ENCODE measurements around the gene DDAH2. TPM values are rescaled to one million over a fixed set of nuclear protein-coding genes. Genes with fewer than 3 reads are reported as not detected.

Gene DDAH2
- total RNA-seq, 6 donors from 2014 or later, result 46.6 to 157 (median 83.7) TPM

GRCh38 chr6:31723245-31723979 is 5.7 kb downstream of the DDAH2 start, which contains the start of gene MPIG6B:
TSS of gene MPIG6B (plus strand) at chr6:31723373. CDS start at chr6:31723384, 11 bp downstream.
- DNase-seq, result no peak
- 69 to 81% methylated on average over 29 to 42 of the region's 46 CpGs for WGBS, 2 donors
- TF ChIP-seq CTCF (IDR thresholded peaks at IDR 0.05), result no peak
- TF ChIP-seq EP300 (IDR thresholded peaks at IDR 0.05), result no peak
- TF ChIP-seq POLR2AphosphoS5 (IDR thresholded peaks at IDR 0.05), result no peak
- TF ChIP-seq POLR2A (IDR thresholded peaks at IDR 0.05), result no peak

DNA sequence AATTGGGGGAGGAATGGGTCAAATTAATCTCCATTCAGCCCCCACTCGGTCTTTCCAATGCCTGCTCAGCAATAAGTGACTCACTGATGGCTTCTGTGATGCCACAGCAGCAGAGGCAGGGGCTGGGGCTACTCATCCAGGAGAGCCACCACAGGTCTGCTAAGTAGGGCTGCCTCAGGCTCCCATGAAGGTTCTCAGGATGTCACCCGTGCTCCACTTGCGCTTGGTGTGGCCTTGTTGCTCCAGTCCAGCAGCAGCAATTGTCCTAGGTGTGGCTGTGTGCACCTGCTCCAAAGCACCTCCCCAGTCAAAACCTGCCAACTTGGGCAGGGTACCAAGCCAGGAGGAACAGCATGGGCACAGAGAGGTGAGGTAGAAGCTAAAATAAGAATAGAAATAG is 6.9 kb downstream of the DDAH2 start:
- no peaks in the 10 kb centered on the region for H3K27me3 ChIP-seq
- H3K9me3 ChIP-seq, result no peaks in the 10 kb centered on the region
- WGBS, 2 donors, result 91% methylated on average over 3 of the region's 3 CpGs; no CpG with 5 or more reads in 1 of the 2 donors
- H3K36me3 ChIP-seq, result peaks cover 0 to 14% (median 1%) of the 10 kb centered on the region in 4 donors
- no peak overlapping the region for H3K4me3 ChIP-seq
- H3K27ac ChIP-seq, result no peak overlapping the region
- TF ChIP-seq POLR2A (IDR thresholded peaks at IDR 0.05), result no peak
- TF ChIP-seq POLR2AphosphoS5 (IDR thresholded peaks at IDR 0.05), result no peak
- TF ChIP-seq CTCF (IDR thresholded peaks at IDR 0.05), result no peak
- no peak for TF ChIP-seq EP300 (IDR thresholded peaks at IDR 0.05)
- H3K4me1 ChIP-seq, result peaks cover 13 to 22% (median 18%) of the 10 kb centered on the region in 4 donors
- DNase-seq (no peak), ATAC-seq (ENCODE audit: low FRiP score in 2 of 2) (no peak)

More at GRCh38 chr6:31723245-31723979, 5.7 kb downstream of the DDAH2 start, which contains the start of gene MPIG6B:
- Histone ChIP-seq H3K36me3 (peaks cover 0 to 24% (median 2%) of the 10 kb centered on the region in 4 donors), H3K4me3 (no peak within 1 kb of the TSS), H3K4me1 (peaks cover 23 to 32% (median 26%) of the 10 kb centered on the region in 4 donors), H3K27ac (peak within 1 kb of the TSS in 1 of 4 donors; percentile 93), H3K27me3 (no peaks in the 10 kb centered on the region), H3K9me3 (no peaks in the 10 kb centered on the region)
- ATAC-seq (ENCODE audit: low FRiP score in 2 of 2), result no peak

DNA sequence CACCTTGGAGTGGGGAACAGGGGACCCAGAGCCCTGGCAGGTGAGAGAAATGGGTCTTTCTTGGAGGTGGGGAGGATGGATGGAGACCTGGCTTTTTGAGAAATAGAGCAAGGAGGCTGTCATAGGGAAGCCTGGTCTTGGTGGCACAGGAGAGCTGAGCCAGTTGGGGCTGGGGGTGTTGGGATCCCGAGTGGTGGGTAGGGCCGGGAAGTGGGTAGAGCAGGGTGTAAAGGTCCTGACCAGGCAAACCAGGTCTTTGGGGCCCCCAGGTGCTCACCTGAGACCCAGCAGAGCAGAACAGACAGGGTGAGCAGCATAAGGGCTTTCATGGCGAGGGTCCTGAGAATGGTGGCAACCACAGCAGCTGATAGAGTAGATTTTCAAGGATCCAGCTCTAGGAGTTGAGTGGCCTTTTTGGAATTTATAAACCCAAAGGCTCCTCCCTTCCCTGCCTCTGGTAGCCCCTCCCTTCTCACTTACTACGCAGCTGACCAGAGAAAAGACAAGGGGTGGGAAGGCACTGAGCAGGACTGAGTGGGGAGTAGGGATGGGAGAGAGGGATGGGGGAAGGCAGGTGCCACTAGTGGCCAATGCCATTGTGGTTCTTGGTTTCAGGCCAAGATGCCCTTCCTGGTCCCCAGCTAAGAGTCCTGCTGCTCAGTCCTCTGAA is 7.6 kb downstream of the DDAH2 start, which contains the start of gene LY6G6C:
TSS of gene LY6G6C (minus strand) at position 396 of the 670 bp plus-strand sequence. CDS start at position 329, 67 bp downstream.
- Histone ChIP-seq H3K4me1 (peaks cover 8 to 19% (median 11%) of the 10 kb centered on the region in 4 donors), H3K36me3 (peaks cover 0 to 7% (median 0%) of the 10 kb centered on the region in 4 donors), H3K9me3 (no peaks in the 10 kb centered on the region), H3K27ac (no peak within 1 kb of the TSS), H3K27me3 (no peaks in the 10 kb centered on the region), H3K4me3 (no peak within 1 kb of the TSS)
- ATAC-seq (ENCODE audit: low FRiP score in 2 of 2) (no peak), DNase-seq (no peak)
- TF ChIP-seq CTCF (IDR thresholded peaks at IDR 0.05) (no peak), POLR2A (IDR thresholded peaks at IDR 0.05) (no peak), EP300 (IDR thresholded peaks at IDR 0.05) (no peak), POLR2AphosphoS5 (IDR thresholded peaks at IDR 0.05) (no peak)
- WGBS, 2 donors, result 87 to 90% methylated on average over 4 of the region's 4 CpGs

DNA sequence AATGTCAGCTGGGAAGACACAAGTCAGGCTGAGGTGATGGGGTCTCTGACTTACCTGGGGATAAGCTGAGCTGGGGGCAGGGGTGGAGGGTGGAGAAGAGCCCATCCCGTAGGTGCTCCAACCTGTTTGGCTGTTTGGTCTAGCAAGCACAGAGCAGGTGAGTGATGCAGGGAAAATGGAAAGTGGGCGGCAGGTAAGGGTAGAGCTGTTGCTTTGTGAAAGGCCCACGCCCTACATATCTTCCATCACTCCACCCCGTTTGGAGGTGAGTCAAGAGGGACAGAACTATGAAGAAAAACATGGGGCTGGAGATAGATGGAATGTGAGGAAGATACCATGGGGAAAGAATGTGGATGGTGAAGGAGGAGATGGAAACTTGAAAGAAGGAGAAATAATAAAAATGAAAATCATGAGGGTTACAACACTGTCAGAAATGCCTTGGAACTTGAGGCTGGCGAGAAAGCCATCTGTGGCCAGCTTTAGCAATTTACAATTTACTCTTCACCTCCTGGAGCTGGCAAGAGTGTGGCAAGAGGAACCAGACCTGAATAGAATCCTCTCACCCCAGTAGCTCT is 8.8 kb downstream of the DDAH2 start:
- TF ChIP-seq POLR2A (IDR thresholded peaks at IDR 0.05), result no peak
- TF ChIP-seq EP300 (IDR thresholded peaks at IDR 0.05), result no peak
- no peak for TF ChIP-seq CTCF (IDR thresholded peaks at IDR 0.05)
- no peak for TF ChIP-seq POLR2AphosphoS5 (IDR thresholded peaks at IDR 0.05)

More for the DNA sequence above, 8.8 kb downstream of the DDAH2 start:
- H3K9me3 ChIP-seq, result no peaks in the 10 kb centered on the region
- DNase-seq, result no peak
- no peaks in the 10 kb centered on the region for H3K36me3 ChIP-seq
- H3K4me3 ChIP-seq, result no peak overlapping the region
- no peak for ATAC-seq (ENCODE audit: low FRiP score in 2 of 2)
- 69 to 80% methylated on average over 5 of the region's 5 CpGs for WGBS, 2 donors
- H3K4me1 ChIP-seq, result peaks cover 0 to 13% (median 3%) of the 10 kb centered on the region in 4 donors
- H3K27me3 ChIP-seq, result no peaks in the 10 kb centered on the region
- no peak overlapping the region for H3K27ac ChIP-seq
